ENCODE data around the gene TRAPPC12. TPM values are rescaled to one million over a fixed set of nuclear protein-coding genes. Genes with fewer than 3 reads are reported as not detected.

TRAPPC12 gene
- total RNA-seq, 1 experiment from 2014 or later: 85.0 TPM

DNA sequence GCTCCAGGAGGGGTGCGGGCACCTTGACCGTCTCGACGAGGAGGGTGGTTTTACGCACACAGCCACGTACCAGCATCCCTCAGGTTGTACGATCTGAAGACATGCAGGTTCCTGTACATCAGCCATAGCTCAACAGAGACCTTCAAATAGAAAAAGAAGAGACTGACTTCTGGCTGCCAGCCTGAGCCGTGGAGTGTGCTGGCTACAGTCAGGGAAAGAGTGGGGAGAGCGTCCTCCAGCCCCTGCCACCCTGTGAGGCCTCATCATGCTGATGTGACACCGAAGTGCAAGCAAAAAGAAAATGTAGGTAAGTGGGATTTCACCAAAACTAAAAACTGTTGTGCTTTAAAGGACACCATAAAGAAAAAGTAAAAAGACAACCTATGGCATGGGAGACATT lies 92.8 kb downstream of the TRAPPC12 start:
- Mint-ChIP-seq H3K4me3 (ENCODE audit: unreplicated experiment) (no peak overlapping the region), H3K9me3 (ENCODE audit: unreplicated experiment) (no peaks in the 10 kb centered on the region), H3K36me3 (ENCODE audit: insufficient read depth, unreplicated experiment) (peaks cover 24% of the 10 kb centered on the region), H3K27me3 (ENCODE audit: insufficient read depth, unreplicated experiment) (no peaks in the 10 kb centered on the region), H3K27ac (ENCODE audit: unreplicated experiment) (no peak overlapping the region), H3K4me1 (ENCODE audit: low read depth, unreplicated experiment) (no peaks in the 10 kb centered on the region)
- DNase-seq: no peak
- BruUV-seq (replicated peaks): no TSS peak
- Histone ChIP-seq H3K36me3 (ENCODE audit: control insufficient read depth, insufficient read depth, low read length) (peaks cover 1% of the 10 kb centered on the region; the same call in 1 of the 2 replicates), H3K27me3 (replicated peaks; ENCODE audit: control insufficient read depth, insufficient read depth, low read length) (no peaks in the 10 kb centered on the region), H3K4me3 (ENCODE audit: low read depth, low read length) (no peak overlapping the region), H3K9me3 (no peaks in the 10 kb centered on the region), H3K4me1 (no peaks in the 10 kb centered on the region)
- intact Hi-C loops (cut with micrococcal nuclease; ENCODE audit: unreplicated experiment): no loop called here
- POLR2A ChIA-PET: no interaction called here
- TF ChIP-seq CTCF (IDR thresholded peaks at IDR 0.05; ENCODE audit: insufficient read depth in 1 of 2, low read depth in 1 of 2, low read length in 1 of 2, severe bottlenecking in 1 of 2, unreplicated experiment in 1 of 2): no peak
- CTCF ChIA-PET: no interaction called here

- DNase-seq: no peak
- no TSS peak for BruUV-seq (replicated peaks)
- Histone ChIP-seq H3K27me3 (replicated peaks; ENCODE audit: control insufficient read depth, insufficient read depth, low read length) (no peaks in the 10 kb centered on the region), H3K36me3 (ENCODE audit: control insufficient read depth, insufficient read depth, low read length) (peaks cover 1% of the 10 kb centered on the region; the same call in 1 of the 2 replicates), H3K9me3 (no peaks in the 10 kb centered on the region), H3K4me3 (ENCODE audit: low read depth, low read length) (no peak overlapping the region), H3K4me1 (no peaks in the 10 kb centered on the region)
- TF ChIP-seq CTCF (IDR thresholded peaks at IDR 0.05; ENCODE audit: insufficient read depth in 1 of 2, low read depth in 1 of 2, low read length in 1 of 2, severe bottlenecking in 1 of 2, unreplicated experiment in 1 of 2): no peak
- Mint-ChIP-seq H3K4me3 (ENCODE audit: unreplicated experiment) (no peak overlapping the region), H3K4me1 (ENCODE audit: low read depth, unreplicated experiment) (no peaks in the 10 kb centered on the region), H3K27me3 (ENCODE audit: insufficient read depth, unreplicated experiment) (no peaks in the 10 kb centered on the region), H3K36me3 (ENCODE audit: insufficient read depth, unreplicated experiment) (peaks cover 26% of the 10 kb centered on the region), H3K9me3 (ENCODE audit: unreplicated experiment) (no peaks in the 10 kb centered on the region), H3K27ac (ENCODE audit: unreplicated experiment) (no peak overlapping the region)
- CTCF ChIA-PET: no interaction called here
- intact Hi-C loops (cut with micrococcal nuclease; ENCODE audit: unreplicated experiment): no loop called here
- POLR2A ChIA-PET: no interaction called here
Measured at GRCh38 chr2:3472966-3473365, 93.5 kb downstream of the TRAPPC12 start.

GRCh38 chr2:3475771-3476170 lies 96.3 kb downstream of the TRAPPC12 start:
- H3K4me3 ChIP-seq (ENCODE audit: low read depth, low read length): no peak overlapping the region
- H3K36me3 Mint-ChIP-seq (ENCODE audit: insufficient read depth, unreplicated experiment): peaks cover 37% of the 10 kb centered on the region
- no peaks in the 10 kb centered on the region for H3K4me1 ChIP-seq
- ChIA-PET CTCF (no interaction called here), POLR2A (no interaction called here)
- H3K4me1 Mint-ChIP-seq (ENCODE audit: low read depth, unreplicated experiment): no peaks in the 10 kb centered on the region
- no peaks in the 10 kb centered on the region for H3K27me3 Mint-ChIP-seq (ENCODE audit: insufficient read depth, unreplicated experiment)
- BruUV-seq (replicated peaks): no TSS peak
- H3K9me3 Mint-ChIP-seq (ENCODE audit: unreplicated experiment): no peaks in the 10 kb centered on the region
- H3K4me3 Mint-ChIP-seq (ENCODE audit: unreplicated experiment): no peak overlapping the region
- H3K27ac Mint-ChIP-seq (ENCODE audit: unreplicated experiment): no peak overlapping the region
- no peaks in the 10 kb centered on the region for H3K9me3 ChIP-seq
- intact Hi-C loops (cut with micrococcal nuclease; ENCODE audit: unreplicated experiment): no loop called here
- H3K36me3 ChIP-seq (ENCODE audit: control insufficient read depth, insufficient read depth, low read length): 0 out of 2 replicates have a peak, but pooled peaks cover 1% of the 10 kb centered on the region
- no peak for DNase-seq
- H3K27me3 ChIP-seq (replicated peaks; ENCODE audit: control insufficient read depth, insufficient read depth, low read length): no peaks in the 10 kb centered on the region
- no peak for TF ChIP-seq CTCF (IDR thresholded peaks at IDR 0.05; ENCODE audit: insufficient read depth in 1 of 2, low read depth in 1 of 2, low read length in 1 of 2, severe bottlenecking in 1 of 2, unreplicated experiment in 1 of 2)

Data from Caco-2 (cell line).